Effector memory CD8-positive, alpha-beta T cell (primary cell): ENCODE results near the gene STIM1.

ENCODE experiments used
- ATAC-seq: fragments of 150-1000 bp; cut with Tn5 transposase; replicated peaks from 2 replicates; pipeline ENCODE4 v1.10.0; 2021; ENCODE audit warnings: mild to moderate bottlenecking, moderate library complexity
- DNase-seq, 3 experiments: peaks; one replicate each; pipeline ENCODE4 v3.0.0; 2021
- H3K27ac Mint-ChIP-seq, 2 donors: one replicate each; pipeline ENCODE4 v1.8.0; 2022; ENCODE audit warnings: mild to moderate bottlenecking in 2 of 2, mixed read lengths in 2 of 2, moderate library complexity in 2 of 2
- H3K27me3 Mint-ChIP-seq, 2 donors: one replicate each; pipeline ENCODE4 v1.8.0; 2022; ENCODE audit warnings: mixed read lengths in 2 of 2
- H3K36me3 Mint-ChIP-seq: one replicate; pipeline ENCODE4 v1.8.0; 2022; ENCODE audit warnings: mild to moderate bottlenecking, moderate library complexity, mixed read lengths; ENCODE audit not compliant: insufficient read depth
- H3K4me1 Mint-ChIP-seq, 2 donors: one replicate each; pipeline ENCODE4 v1.8.0; 2022; ENCODE audit warnings: low read depth in 2 of 2, mixed read lengths in 2 of 2
- H3K4me3 Mint-ChIP-seq, 2 donors: one replicate each; pipeline ENCODE4 v1.8.0; 2022; ENCODE audit warnings: mild to moderate bottlenecking in 2 of 2, mixed read lengths in 2 of 2, moderate library complexity in 2 of 2
- H3K9me3 Mint-ChIP-seq, 2 donors: one replicate each; pipeline ENCODE4 v1.8.0; 2022; ENCODE audit warnings: mixed read lengths in 2 of 2

The STIM1 gene

DNA sequence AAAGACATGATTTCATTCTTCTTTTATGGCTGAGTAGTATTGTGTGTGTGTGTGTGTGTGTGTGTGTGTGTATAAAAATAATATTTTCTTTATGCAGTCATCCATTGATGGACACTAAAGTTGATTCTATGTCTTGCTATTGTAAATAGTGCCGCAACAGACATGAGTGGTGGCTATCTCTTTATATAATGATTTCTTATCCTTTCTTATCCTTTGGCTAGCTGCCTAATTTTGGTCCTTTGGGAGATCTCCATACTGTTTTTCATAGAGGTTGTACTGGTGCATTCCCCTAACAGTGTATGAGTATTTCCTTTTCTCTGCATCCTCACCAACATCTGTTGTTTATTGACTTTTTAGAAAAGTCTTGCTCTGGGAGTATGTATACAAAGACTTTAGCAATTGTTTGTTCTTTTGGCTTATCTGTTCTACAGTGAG lies 107.0 kb downstream of the STIM1 start:
- H3K9me3 Mint-ChIP-seq, result no peaks in the 10 kb centered on the region
- no peak overlapping the region for H3K4me3 Mint-ChIP-seq

DNA sequence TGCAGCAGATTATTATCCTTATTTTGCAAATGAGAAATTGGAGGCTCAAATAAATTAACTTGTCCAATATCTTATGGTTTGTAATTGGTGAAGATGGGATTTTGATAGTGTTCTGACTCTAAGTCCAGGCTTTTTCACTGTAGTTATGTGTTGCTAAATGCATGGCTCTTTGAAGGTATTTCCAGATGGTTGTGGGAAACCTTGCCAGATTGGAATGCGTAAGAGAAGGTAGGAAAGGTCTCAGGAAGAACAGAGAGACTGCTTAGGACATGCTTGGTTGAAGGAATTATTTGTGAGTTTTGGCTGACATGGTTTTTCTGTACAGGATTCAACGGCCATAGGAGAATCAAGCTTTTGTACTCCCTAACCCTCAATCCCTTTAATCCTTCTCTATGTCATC lies 108.6 kb downstream of the STIM1 start:
- DNase-seq (no peak), ATAC-seq (no peak)
- H3K4me1 Mint-ChIP-seq, result peaks cover 36 to 76% of the 10 kb centered on the region in 2 donors
- no peaks in the 10 kb centered on the region for H3K36me3 Mint-ChIP-seq
- no peak overlapping the region for H3K27ac Mint-ChIP-seq
- H3K4me3 Mint-ChIP-seq, result no peak overlapping the region
- no peaks in the 10 kb centered on the region for H3K27me3 Mint-ChIP-seq
- no peaks in the 10 kb centered on the region for H3K9me3 Mint-ChIP-seq

More for the DNA sequence above, 107.0 kb downstream of the STIM1 start:
- Mint-ChIP-seq H3K36me3 (peaks cover 4% of the 10 kb centered on the region), H3K27me3 (no peaks in the 10 kb centered on the region), H3K27ac (no peak overlapping the region), H3K4me1 (peaks cover 30 to 66% of the 10 kb centered on the region in 2 donors)
- ATAC-seq (no peak), DNase-seq (no peak)

DNA sequence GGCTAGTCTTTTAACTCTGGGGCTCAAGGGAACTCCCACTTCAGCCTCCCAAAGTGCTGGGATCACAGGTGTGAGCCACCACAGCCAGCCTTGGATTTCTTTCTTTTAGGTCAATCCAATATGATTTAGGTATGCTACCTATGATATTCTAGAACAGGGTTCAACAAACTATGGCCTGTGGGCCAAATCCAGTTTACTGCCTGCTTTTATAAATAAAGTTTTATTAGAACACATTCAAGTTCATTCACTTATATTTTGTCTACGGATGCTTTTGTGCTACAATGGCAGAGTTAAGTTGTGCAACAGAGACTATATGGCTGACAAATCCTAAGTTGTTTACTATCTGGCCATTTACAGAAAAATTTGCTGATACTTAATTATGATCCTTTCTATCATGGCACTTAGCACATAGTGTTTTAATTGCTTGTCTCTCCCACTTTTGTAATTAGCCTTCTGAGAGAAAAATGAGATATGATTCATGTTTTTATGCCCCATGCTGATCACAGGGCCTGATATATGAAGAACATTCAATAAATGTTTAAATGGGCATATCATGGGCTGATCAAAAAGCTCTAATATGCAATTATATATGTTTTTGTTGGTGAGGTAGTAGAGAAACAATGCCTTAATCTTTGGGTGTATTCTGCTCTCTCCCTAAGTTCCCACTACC lies 109.6 kb downstream of the STIM1 start:
- no peak overlapping the region for H3K4me3 Mint-ChIP-seq
- no peak for ATAC-seq

DNA sequence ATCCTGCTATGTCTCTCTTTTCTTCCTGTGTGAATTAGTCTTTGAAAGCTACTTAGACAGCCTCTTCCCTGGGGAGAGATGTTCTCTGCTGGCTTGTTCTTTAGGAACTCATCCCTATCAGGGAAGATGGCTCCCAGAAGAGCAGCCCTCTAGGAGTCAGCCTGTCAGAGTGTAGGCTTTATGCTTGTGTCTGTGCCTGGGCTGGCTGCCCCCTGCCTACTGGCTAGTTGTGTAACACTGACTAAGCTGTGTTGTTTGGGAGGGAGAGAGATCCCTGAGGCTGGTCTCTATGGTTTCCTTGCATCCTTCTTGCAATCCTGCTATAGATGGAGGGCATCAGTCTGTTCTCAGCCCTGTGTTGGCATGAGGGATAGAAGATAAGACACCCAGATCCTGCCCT lies 112.2 kb downstream of the STIM1 start:
- no peaks in the 10 kb centered on the region for H3K9me3 Mint-ChIP-seq
- no peaks in the 10 kb centered on the region for H3K27me3 Mint-ChIP-seq
- peaks cover 40 to 77% of the 10 kb centered on the region in 2 donors for H3K4me1 Mint-ChIP-seq
- DNase-seq (no peak), ATAC-seq (no peak)
- H3K27ac Mint-ChIP-seq, result peak overlapping the region; percentile 54 to 87
- H3K4me3 Mint-ChIP-seq, result no peak overlapping the region
- peaks cover 3% of the 10 kb centered on the region for H3K36me3 Mint-ChIP-seq

More for the DNA sequence above, 109.6 kb downstream of the STIM1 start:
- no peak overlapping the region for H3K27ac Mint-ChIP-seq
- peaks cover 42 to 77% of the 10 kb centered on the region in 2 donors for H3K4me1 Mint-ChIP-seq
- no peaks in the 10 kb centered on the region for H3K9me3 Mint-ChIP-seq
- H3K36me3 Mint-ChIP-seq, result no peaks in the 10 kb centered on the region
- no peak for DNase-seq
- H3K27me3 Mint-ChIP-seq, result no peaks in the 10 kb centered on the region

DNA sequence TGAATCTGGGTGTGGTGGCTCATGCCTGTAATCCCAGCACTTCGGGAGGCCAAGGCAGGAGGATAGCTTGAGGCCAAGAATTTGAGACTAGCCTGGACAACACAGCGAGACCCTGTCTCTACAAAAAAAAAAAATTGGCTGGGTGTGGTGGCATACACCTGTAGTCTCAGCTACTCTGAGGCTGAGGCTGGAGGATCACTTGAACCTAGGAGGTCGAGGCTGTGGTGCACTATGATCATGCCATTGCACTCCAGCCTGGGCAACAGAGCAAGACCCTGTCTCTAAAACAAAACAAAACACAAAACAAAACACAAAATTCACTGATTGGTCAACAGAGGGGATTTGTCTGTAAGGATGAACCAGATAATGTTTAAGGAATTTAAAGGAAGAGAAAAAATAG lies 113.7 kb downstream of the STIM1 start:
- Mint-ChIP-seq H3K4me1 (peaks cover 39 to 73% of the 10 kb centered on the region in 2 donors), H3K36me3 (peaks cover 3% of the 10 kb centered on the region), H3K27ac (peak overlapping the region; percentile 18 to 91), H3K9me3 (no peaks in the 10 kb centered on the region), H3K27me3 (no peaks in the 10 kb centered on the region), H3K4me3 (peak overlapping the region; percentile 1 to 32)
- no peak for ATAC-seq
- no peak for DNase-seq

DNA sequence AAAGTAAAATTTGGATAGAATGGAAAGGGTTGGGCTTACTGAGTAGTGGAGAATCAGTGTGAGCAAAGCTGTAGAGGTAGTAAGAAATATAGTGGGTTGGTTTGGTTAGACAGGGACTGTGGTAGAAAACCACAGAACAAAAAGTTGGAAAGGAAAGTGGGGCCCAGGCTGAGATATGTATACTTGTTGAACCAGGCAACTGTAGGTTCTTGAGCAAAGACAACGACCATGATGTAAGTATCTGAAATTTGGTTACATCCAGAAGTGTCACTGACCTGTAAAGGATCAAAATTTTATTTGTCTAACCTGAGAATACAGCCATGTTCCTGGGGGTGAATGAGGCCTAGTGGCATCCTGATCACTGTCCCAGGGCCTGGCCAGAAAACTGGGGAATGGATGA lies 114.1 kb downstream of the STIM1 start:
- Mint-ChIP-seq H3K27me3 (no peaks in the 10 kb centered on the region), H3K4me3 (peak overlapping the region; percentile 1 to 32), H3K4me1 (peaks cover 39 to 73% of the 10 kb centered on the region in 2 donors), H3K9me3 (no peaks in the 10 kb centered on the region), H3K36me3 (peaks cover 3% of the 10 kb centered on the region), H3K27ac (peak overlapping the region; percentile 18 to 91)
- ATAC-seq, result peak; percentile 75
- no peak for DNase-seq

DNA sequence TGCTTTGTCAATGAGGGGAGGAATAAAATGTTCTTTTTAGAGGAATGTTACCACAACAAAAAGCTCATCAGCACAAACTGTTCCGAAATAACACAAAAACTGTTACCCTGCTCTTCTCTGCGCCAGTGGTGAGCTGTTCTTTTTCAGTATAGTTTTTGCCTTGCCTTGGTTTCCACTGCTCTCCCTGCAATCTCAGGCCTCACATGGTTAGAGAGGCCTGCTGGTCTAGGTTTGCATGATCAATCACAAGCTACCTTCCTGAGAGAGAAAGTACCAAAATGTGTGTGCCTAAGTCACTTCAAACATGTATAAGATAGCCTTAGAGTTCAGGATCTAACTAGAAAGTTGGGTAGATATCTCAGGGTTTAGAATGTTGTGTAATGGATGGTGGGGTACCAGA lies 114.6 kb downstream of the STIM1 start:
- Mint-ChIP-seq H3K4me1 (peaks cover 39 to 72% of the 10 kb centered on the region in 2 donors), H3K9me3 (no peaks in the 10 kb centered on the region), H3K27ac (peak overlapping the region; percentile 18 to 91), H3K27me3 (no peaks in the 10 kb centered on the region), H3K4me3 (peak overlapping the region; percentile 27 to 34), H3K36me3 (peaks cover 3% of the 10 kb centered on the region)
- DNase-seq, result no peak
- ATAC-seq, result no peak

DNA sequence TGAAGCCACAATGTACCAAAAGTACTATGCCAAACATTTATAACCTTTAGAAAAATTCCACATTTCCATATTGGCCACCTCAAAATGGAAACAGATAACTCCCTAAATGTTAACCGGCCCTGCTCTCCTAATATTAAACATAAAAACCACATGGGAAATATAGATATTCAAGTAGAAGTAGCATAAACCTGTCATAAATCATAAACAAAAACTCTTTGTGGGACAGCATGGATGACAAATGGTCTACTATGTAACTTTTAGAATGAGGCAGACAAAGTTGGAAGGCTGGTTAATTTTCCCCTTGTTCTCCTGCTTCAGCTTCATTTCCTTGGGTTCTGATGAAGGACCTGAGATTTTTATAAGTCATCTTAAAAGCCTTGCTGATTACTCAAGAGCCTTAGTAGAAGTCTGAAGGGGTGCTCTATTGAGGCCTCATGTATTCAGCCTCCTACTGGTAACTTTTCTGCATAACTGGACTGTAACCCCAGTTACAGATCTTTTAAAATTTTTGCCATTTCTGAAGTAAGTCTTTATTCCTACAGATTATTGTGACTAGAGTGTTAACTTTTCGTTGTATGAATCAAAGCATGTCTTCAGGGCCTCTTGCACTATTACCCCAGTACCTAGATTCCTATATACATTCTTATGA lies 116.4 kb downstream of the STIM1 start:
- Mint-ChIP-seq H3K9me3 (no peaks in the 10 kb centered on the region), H3K27ac (peak overlapping the region in 1 of 2 donors; percentile 45), H3K4me1 (peaks cover 45 to 64% of the 10 kb centered on the region in 2 donors), H3K4me3 (no peak overlapping the region), H3K27me3 (no peaks in the 10 kb centered on the region), H3K36me3 (peaks cover 3% of the 10 kb centered on the region)
- ATAC-seq (peak; percentile 58), DNase-seq (no peak)

DNA sequence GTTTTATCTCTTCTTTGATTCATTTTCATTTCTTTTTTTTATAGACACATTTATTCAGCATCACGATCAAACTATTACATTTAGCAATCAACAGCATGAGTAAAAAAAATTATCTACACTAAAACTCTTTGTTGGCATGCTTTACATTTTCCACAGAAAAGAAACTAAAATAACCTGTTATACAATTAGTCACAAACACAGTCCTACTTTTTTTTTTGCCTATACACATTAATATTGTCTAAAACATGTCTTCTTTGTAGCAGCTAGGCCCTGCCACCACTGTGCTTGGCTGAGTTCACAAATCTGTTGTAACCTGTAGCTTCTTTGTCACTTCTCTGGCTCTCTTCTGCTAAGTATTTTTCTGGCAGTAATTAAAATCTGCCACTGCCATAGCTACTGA lies 117.0 kb downstream of the STIM1 start:
- Mint-ChIP-seq H3K27me3 (no peaks in the 10 kb centered on the region), H3K4me1 (peaks cover 46 to 65% of the 10 kb centered on the region in 2 donors), H3K4me3 (no peak overlapping the region), H3K9me3 (no peaks in the 10 kb centered on the region), H3K36me3 (peaks cover 3% of the 10 kb centered on the region), H3K27ac (peak overlapping the region in 1 of 2 donors; percentile 45)
- DNase-seq (no peak), ATAC-seq (no peak)

DNA sequence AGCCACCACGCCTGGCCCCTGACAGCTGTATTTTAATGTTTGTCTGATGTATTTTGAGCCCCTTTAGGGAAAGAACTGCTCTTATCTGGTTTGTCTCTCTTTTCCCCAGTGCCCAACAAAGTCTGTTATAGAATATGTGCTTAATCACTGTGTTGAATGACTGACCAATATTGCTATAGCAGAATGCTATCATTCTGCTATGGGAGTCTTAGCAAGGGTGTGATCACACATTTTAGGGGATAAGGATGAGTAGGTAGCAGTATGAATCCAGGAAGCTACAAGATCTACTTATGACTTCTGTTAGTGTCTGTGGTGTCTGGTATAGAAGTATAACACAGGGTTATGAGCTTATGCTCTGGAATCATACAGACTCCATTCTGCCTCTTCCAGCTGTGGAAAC lies 121.6 kb downstream of the STIM1 start:
- H3K36me3 Mint-ChIP-seq, result peaks cover 5% of the 10 kb centered on the region
- ATAC-seq (no peak), DNase-seq (no peak)
- no peak overlapping the region for H3K4me3 Mint-ChIP-seq
- H3K27ac Mint-ChIP-seq, result peak overlapping the region; percentile 16 to 74
- peaks cover 45 to 65% of the 10 kb centered on the region in 2 donors for H3K4me1 Mint-ChIP-seq
- no peaks in the 10 kb centered on the region for H3K9me3 Mint-ChIP-seq
- H3K27me3 Mint-ChIP-seq, result no peaks in the 10 kb centered on the region

DNA sequence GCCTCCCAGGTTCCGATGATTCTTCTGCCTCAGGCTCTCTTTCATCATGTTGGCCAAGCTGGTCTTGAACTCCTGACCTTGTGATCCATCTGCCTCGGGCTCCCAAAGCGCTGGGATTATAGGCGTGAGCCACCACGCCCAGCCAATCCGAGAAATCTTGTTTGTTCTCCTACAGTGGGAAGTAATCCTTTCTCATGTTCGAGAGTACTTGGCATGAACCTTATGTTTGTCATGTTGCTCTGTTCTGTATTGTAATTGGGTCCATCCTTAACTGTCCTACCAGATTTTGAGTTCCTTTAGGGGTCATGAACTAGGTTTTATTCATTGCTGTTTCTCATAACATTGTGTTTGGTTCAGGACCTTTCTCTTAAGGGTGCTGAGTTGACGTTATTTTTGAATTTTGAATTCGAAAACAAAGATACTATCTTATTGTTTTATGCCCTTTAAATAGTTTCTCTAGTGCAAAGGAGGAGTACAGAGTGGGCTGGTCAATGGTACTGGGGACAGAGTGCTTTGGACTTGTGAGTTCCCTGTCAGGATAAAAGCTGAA lies 125.7 kb downstream of the STIM1 start:
- H3K4me3 Mint-ChIP-seq, result no peak overlapping the region
- ATAC-seq (no peak), DNase-seq (no peak)
- H3K36me3 Mint-ChIP-seq, result peaks cover 7% of the 10 kb centered on the region
- no peaks in the 10 kb centered on the region for H3K27me3 Mint-ChIP-seq
- H3K27ac Mint-ChIP-seq, result peak overlapping the region in 1 of 2 donors; percentile 73
- no peaks in the 10 kb centered on the region for H3K9me3 Mint-ChIP-seq
- peaks cover 51 to 69% of the 10 kb centered on the region in 2 donors for H3K4me1 Mint-ChIP-seq

DNA sequence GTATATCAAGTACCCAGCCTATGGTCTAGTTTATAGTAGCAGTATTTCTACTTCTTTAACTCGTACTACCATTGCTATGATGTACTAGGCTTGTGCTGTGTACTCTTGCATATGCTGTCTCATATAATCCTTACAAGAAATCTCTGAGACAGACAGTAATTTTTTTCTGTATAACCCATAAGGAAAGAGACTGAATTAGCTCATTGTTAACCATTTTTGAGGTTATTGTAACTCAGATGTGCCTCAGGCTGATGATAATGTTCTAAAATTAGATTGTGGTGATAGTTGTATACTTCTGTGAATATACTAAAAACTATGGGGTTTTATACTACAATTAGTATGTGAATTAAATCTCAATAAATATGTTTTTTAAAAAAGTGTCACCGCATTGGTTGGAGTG lies 127.0 kb downstream of the STIM1 start:
- H3K36me3 Mint-ChIP-seq, result peaks cover 7% of the 10 kb centered on the region

DNA sequence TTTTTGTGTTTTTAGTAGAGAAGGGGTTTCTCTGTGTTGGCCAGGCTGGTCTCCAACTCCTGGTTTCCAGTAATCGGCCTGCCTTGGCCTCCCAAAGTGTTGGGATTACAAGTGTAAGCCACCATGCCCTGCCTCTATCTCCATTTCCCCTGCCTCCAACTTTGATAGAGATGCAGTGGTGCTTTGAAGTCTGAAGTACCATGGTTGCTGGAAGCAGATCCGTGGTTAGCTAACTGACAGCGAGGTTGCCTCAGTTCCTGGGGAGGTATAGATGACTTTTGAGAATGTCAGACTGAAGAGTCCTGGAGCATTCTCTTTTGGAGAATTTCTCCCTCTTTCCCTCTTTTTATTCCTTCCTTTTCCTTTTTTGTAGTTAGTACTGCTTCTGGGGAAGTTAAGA lies 127.6 kb downstream of the STIM1 start:
- peaks cover 52 to 73% of the 10 kb centered on the region in 2 donors for H3K4me1 Mint-ChIP-seq
- H3K4me3 Mint-ChIP-seq, result no peak overlapping the region
- H3K9me3 Mint-ChIP-seq, result no peaks in the 10 kb centered on the region
- H3K27me3 Mint-ChIP-seq, result no peaks in the 10 kb centered on the region
- H3K36me3 Mint-ChIP-seq, result peaks cover 7% of the 10 kb centered on the region
- DNase-seq (no peak), ATAC-seq (no peak)
- peak overlapping the region in 1 of 2 donors; percentile 30 for H3K27ac Mint-ChIP-seq

More for the DNA sequence above, 127.0 kb downstream of the STIM1 start:
- no peaks in the 10 kb centered on the region for H3K27me3 Mint-ChIP-seq
- no peak overlapping the region for H3K4me3 Mint-ChIP-seq
- no peaks in the 10 kb centered on the region for H3K9me3 Mint-ChIP-seq
- no peak for ATAC-seq
- peak overlapping the region in 1 of 2 donors; percentile 73 for H3K27ac Mint-ChIP-seq
- peaks cover 51 to 67% of the 10 kb centered on the region in 2 donors for H3K4me1 Mint-ChIP-seq
- no peak for DNase-seq

DNA sequence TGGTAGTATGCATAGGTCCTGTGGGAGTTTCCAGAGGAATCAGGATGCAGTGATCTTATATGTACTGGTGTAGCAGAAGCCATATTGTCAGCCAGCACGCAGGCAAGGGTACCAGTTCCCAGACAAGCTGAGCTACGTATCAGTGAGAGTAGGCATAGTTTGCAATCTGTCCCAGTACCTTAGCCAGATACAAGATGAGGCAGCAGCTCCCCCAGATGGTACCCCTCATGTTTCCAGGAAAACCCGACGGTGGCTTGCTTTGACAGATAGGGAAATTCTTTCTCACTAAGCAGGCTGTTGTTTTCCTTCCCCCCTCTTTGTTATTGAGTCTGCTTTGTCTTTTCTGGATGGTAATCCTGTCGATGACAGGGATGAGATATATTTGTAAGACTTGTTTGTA lies 129.4 kb downstream of the STIM1 start:
- peaks cover 44 to 65% of the 10 kb centered on the region in 2 donors for H3K4me1 Mint-ChIP-seq
- H3K36me3 Mint-ChIP-seq, result peaks cover 7% of the 10 kb centered on the region
- H3K27me3 Mint-ChIP-seq, result no peaks in the 10 kb centered on the region
- no peaks in the 10 kb centered on the region for H3K9me3 Mint-ChIP-seq
- ATAC-seq (peak; percentile 49), DNase-seq (no peak)
- H3K4me3 Mint-ChIP-seq, result no peak overlapping the region
- H3K27ac Mint-ChIP-seq, result peak overlapping the region; percentile 15 to 65
